Uterus (tissue), 2 donors: ENCODE data around the gene NAPSA.

ENCODE experiments used
- CTCF ChIP-seq, 4 experiments: fragments of 200-600 bp in 2 of 4; fragments of 450-650 bp in 2 of 4; sonication (generic) in 2 of 4; IDR thresholded peaks; one replicate each; pipeline ENCODE4 v1.5.1; 2016 to 2019; ENCODE audit warnings: antibody characterized with exemption in 4 of 4, mild to moderate bottlenecking in 2 of 4, moderate library complexity in 1 of 4
- POLR2A ChIP-seq, 2 donors: fragments of 450-650 bp; IDR thresholded peaks; one replicate each; pipeline ENCODE4 v1.6.1; 2016; ENCODE audit warnings: antibody characterized with exemption in 2 of 2, mild to moderate bottlenecking in 1 of 2, moderate library complexity in 1 of 2

- TF ChIP-seq CTCF (IDR thresholded peaks at IDR 0.05) (no peak), POLR2A (IDR thresholded peaks at IDR 0.05) (no peak)
These were observed 55.9 kb downstream of the NAPSA start for GRCh38 chr19:50309396-50310125.
